ENCODE results near the gene ZAR1.

ZAR1 gene

GRCh38 chr4:48490680-48491513, 845 bp downstream of the ZAR1 start:
- no peak for DNase-seq (ENCODE audit: low spot score)

GRCh38 chr4:48491514-48492176, 1.6 kb downstream of the ZAR1 start:
- DNase-seq (ENCODE audit: low spot score): no peak

- DNase-seq (ENCODE audit: low spot score): no peak
These were observed 3.5 kb downstream of the ZAR1 start for GRCh38 chr4:48493452-48494100.

- no peak for DNase-seq (ENCODE audit: low spot score)
These were observed 5.9 kb downstream of the ZAR1 start for GRCh38 chr4:48495941-48496340.

GRCh38 chr4:48498895-48499294, 8.8 kb downstream of the ZAR1 start:
- DNase-seq (ENCODE audit: low spot score): no peak

GRCh38 chr4:48499551-48500066, 9.6 kb downstream of the ZAR1 start:
- DNase-seq (ENCODE audit: low spot score): no peak

- DNase-seq (ENCODE audit: low spot score): no peak
These were observed 13.4 kb downstream of the ZAR1 start for GRCh38 chr4:48503233-48504025.

- DNase-seq (ENCODE audit: low spot score): no peak
These were observed 13.9 kb downstream of the ZAR1 start for GRCh38 chr4:48504026-48504330.

- no peak for DNase-seq (ENCODE audit: low spot score)
These were observed 14.3 kb downstream of the ZAR1 start for GRCh38 chr4:48504352-48504751.

GRCh38 chr4:48506716-48507115, 16.7 kb downstream of the ZAR1 start:
- DNase-seq (ENCODE audit: low spot score): no peak

- DNase-seq (ENCODE audit: low spot score): no peak
These were observed 19.5 kb downstream of the ZAR1 start for GRCh38 chr4:48509543-48509942.

GRCh38 chr4:48518143-48518542, 28.1 kb downstream of the ZAR1 start:
- DNase-seq (ENCODE audit: low spot score): no peak

GRCh38 chr4:48526406-48526805, 36.4 kb downstream of the ZAR1 start:
- DNase-seq (ENCODE audit: low spot score): no peak

GRCh38 chr4:48538358-48538757, 48.3 kb downstream of the ZAR1 start:
- DNase-seq (ENCODE audit: low spot score): no peak

GRCh38 chr4:48539597-48539996, 49.5 kb downstream of the ZAR1 start:
- DNase-seq (ENCODE audit: low spot score): no peak

- DNase-seq (ENCODE audit: low spot score): no peak
These were observed 52.8 kb downstream of the ZAR1 start for GRCh38 chr4:48542888-48543287.

GRCh38 chr4:48543796-48544195, 53.7 kb downstream of the ZAR1 start:
- no peak for DNase-seq (ENCODE audit: low spot score)

All from HuH-7 (cell line).